Measurements from ENCODE around the gene WASHC2A. TPM values are rescaled to one million over a fixed set of nuclear protein-coding genes. Genes with fewer than 3 reads are reported as not detected.

The WASHC2A gene
- total RNA-seq = 42.4 and 42.8 TPM in 2 replicates

GRCh38 chr10:50067546-50068351 is at the start of gene WASHC2A:
Gene WASHC2A, plus strand, starts transcription at chr10:50067954. Its CDS starts 52 bp downstream, at chr10:50068006.

Other genes with a start within 250 kb of the WASHC2A start
- 13.7 and 17.5 TPM in 2 replicates for gene PARG, start 125.9 kb upstream of the WASHC2A start, total RNA-seq
- 10.5 and 15.2 TPM in 2 replicates for gene TIMM23B, start 125.9 kb upstream of the WASHC2A start, total RNA-seq
- gene AGAP6, start 79.5 kb upstream of the WASHC2A start, total RNA-seq = 2.4 and 3.0 TPM in 2 replicates
- 0.64 and 1.00 TPM in 2 replicates for gene ASAH2, start 183.6 kb downstream of the WASHC2A start, total RNA-seq